ENCODE measurements around the gene DNM3.

- no peak for TF ChIP-seq CTCF (IDR thresholded peaks at IDR 0.05; ENCODE audit: low read depth, low read length)
- no peak for TF ChIP-seq POLR2A (IDR thresholded peaks at IDR 0.05; ENCODE audit: extremely low read depth, insufficient read length)
These were observed 230.4 kb downstream of the DNM3 start for GRCh38 chr1:172071746-172072145.
